Measurements from ENCODE around the gene SNAPC1.
"Not testable (repeated sequence)": the region's sequence is repeated elsewhere in the genome, so short reads cannot be mapped to it uniquely, and the experiment has no call there.

Gene SNAPC1, protein sequence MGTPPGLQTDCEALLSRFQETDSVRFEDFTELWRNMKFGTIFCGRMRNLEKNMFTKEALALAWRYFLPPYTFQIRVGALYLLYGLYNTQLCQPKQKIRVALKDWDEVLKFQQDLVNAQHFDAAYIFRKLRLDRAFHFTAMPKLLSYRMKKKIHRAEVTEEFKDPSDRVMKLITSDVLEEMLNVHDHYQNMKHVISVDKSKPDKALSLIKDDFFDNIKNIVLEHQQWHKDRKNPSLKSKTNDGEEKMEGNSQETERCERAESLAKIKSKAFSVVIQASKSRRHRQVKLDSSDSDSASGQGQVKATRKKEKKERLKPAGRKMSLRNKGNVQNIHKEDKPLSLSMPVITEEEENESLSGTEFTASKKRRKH

DNA sequence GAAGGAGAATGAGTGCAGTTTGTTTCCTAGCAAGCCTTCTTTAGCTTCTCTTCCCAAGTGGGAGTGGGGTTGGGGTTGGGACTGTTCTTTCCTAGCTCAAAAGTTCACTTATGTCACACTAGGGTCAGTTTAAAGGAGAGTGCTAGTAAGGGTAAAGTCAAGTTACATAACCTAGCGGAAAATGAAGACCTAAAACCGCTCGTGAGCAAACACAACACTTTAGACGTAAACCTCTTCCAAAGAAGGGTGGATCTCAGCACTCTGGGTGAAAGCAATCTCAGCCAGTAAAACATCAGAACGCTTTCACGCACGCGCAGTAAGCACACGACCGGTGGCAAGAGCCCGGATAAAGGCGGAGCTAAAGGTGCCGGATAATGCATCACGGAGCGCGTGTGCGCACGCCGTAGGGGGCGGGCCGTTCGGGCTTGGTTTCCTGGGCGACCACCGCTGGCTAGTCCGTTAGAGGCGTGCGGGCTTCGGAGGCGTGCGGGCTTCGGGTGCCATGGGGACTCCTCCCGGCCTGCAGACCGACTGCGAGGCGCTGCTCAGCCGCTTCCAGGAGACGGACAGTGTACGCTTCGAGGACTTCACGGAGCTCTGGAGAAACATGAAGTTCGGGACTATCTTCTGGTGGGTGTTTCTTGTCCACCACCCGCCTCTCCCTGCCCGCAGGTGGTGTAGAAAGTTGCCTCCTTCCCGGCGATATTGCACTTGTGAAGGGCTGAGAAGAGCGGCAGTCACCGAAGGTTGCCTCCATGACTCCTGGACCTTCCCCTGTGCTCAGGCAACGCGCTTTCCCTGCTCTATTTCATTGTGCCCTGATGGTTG lies at the start of gene SNAPC1:
Gene SNAPC1, plus strand, starts transcription at position 462 of the 828 bp plus-strand sequence. Its CDS starts 41 bp downstream, at position 503.
- peak; percentile 99 for DNase-seq

DNA sequence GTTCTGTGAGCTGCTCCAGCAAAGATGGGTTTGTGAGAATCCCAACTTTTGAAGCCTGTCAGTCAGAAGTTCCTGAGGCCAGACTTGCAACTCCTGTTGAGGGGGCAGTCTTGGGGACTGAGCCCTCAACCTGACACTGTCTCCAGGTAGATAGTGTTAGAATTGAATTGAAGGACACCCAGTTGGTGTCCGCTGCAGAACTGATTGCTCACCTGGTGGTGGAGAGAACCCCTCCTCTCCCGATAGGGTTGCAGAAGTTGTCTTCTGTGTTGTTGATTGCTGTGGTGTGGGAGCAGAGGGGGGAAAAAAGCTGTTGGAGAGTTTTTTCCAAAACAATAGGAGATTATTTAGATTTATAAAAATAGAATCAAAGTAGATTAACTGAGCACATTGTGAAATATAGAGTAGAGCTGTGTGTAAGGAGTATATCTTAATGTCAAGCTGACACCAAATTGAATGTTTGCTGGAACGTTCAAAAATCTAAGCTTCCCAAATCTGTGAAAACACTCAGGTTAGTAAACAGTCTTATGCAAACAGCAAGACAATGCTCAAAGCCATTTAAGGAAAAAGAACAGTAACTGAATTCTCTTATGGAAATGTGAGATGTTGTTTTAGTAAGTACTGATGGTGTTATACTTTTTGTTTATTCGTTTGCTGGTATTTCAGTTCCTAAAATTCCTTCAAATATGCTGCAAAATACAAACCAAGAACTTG lies 48.3 kb upstream of the SNAPC1 start:
- DNase-seq = no peak

DNA sequence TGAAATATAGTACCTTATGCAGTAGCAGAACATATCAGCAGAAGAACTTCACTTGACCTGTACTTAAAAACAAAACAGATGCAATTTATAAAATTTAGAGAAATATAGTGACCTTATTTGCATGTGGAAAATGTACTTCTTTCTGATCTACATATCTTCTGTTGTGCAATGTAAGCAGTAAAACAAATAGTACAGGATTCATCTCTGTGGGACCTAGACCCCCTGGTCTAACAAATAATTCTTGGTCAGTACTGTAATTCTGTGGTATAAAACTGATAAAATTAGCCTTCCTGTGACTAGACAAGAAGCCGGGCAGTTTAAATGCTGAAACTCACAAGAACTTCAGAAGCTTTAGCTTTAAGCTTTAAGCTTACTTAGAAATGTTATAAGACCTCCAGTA lies 45.3 kb upstream of the SNAPC1 start:
- DNase-seq = no peak

DNA sequence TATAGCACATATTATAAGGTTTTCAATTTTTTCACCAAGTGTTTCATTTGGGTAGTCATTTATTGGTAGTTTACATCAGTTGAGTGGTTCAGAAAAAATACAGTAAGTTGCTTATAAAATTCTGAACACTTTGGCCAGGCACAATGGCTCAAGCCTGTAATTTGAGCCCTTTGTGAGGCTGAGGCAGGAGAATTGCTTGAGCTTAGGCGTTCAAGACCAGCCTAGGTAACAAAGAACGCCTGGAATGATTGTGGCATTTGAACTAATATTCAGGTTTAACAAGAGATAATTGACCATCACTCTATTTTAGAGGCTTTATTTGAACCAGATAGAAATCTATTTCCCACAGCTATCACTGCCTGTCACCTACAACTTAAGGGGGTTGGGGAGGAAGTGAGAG lies 44.2 kb upstream of the SNAPC1 start:
- DNase-seq = no peak

DNA sequence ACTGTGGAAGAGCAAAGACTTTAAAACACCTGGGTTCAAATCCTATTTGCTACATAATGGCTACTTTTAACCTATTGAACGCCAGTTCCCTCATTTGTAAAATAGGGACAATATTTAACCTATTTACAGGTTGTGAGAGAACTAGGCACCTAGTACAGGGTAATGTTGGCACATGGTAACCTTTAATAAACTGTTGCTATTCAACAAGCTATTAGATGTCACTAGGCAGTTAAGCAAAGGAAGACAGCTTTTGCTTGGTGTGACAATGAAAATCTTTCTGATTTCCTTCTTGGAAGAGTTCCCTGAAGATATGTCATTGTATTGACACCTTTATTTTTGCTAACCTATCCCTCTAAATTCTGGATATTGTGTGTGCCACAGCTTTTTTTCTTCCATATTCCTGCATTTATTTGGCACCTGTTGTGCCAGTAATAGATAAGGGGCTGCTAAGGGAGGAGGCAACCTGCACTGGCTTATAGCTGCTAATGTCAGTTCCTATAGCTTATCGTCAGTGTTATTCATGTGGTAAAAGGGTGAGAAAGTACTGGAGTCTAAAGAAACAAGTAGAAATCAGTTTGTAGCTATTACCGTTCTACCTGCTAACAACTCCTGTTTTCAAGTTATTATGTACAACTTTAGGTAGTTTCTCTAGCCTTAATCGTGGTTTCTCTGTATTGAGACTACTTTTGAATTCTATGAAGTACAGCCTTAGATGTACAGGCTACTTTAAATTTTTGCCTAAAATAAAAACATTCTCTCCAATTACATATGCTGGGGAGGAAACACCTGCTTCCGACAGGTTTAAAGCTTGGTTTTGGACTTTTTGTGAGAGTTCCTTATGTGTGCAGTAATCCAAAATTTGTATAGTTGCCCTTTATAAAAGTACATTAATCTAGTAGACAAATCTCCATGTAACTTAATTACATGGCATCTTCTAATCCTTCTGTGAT lies 42.6 kb upstream of the SNAPC1 start:
- DNase-seq = no peak

DNA sequence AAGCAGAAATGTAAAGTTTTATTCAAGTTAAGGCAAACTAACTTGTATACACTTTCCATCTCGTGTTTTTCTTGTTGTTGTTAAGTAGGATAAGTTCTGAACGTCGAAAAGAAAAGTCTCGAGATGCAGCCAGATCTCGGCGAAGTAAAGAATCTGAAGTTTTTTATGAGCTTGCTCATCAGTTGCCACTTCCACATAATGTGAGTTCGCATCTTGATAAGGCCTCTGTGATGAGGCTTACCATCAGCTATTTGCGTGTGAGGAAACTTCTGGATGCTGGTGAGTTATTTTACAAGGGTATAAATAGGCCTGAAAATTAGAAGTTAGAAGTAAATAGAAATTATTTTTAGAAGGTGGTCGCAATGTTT lies 41.9 kb upstream of the SNAPC1 start:
- DNase-seq = no peak

DNA sequence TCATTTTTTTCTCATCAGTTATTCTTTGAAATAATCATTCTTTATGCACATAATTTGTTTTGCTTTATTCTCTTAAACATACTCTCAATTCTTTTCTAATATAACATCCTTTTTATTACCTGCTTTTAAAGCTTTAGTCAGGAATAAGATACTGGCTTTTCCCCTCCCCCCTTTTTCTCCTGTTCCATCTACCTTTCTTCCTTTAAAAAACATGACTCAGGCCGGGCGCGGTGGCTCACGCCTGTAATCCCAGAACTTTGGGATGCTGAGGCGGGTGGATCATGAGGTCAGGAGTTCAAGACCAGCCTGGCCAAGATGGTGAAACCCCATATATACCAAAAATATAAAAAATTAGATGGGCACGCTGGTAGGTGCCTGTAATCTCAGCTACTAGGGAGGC lies 41.5 kb upstream of the SNAPC1 start:
- DNase-seq = no peak

DNA sequence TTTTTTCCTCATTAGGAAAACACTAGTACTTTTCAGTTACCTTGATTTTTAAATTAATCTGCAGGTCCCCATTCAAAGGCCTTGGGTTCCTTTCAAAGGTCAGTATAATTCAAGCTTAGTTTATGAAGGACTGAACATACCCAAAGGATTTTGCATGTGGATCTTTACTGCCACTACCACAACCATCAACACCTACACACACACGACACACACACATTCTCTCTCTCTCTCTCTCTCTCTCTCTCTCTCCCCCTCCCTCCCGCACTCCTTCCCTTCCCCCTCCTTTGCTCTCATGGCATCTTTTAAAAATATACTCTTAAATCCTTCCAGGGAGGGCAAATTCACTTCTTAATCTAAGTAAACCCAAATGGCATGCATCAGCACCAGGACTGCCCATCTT lies 38.1 kb upstream of the SNAPC1 start:
- DNase-seq = no peak

DNA sequence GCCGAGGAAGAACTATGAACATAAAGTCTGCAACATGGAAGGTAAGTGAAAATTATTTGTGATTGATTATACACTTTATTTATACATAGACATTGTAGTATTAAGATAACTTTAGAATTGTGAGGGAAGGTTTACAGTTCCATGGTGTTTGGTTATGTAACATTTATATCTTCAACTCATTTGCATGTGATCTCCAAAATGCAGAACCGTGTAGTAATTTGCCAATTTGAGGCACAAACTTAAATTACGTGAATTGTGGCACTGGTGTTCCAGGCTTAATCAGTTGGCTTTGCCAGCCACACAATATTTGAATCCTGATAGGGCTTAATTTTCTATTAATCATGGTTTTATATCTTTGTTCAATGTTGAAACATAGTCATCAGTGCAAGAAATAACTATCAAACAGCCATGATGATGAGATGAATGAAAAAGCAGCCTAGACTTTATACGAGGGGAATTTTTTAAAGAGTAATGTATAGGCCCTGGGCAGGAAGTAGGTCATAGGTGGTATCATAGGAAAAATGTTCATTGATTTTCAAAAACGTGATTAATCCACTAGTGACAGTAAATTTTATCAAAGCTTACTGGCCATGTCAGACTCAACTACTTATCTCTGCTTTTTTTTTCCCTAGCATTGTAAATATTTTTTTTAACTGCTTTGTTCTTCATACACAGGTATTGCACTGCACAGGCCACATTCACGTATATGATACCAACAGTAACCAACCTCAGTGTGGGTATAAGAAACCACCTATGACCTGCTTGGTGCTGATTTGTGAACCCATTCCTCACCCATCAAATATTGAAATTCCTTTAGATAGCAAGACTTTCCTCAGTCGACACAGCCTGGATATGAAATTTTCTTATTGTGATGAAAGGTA lies 35.2 kb upstream of the SNAPC1 start:
- no peak for DNase-seq

DNA sequence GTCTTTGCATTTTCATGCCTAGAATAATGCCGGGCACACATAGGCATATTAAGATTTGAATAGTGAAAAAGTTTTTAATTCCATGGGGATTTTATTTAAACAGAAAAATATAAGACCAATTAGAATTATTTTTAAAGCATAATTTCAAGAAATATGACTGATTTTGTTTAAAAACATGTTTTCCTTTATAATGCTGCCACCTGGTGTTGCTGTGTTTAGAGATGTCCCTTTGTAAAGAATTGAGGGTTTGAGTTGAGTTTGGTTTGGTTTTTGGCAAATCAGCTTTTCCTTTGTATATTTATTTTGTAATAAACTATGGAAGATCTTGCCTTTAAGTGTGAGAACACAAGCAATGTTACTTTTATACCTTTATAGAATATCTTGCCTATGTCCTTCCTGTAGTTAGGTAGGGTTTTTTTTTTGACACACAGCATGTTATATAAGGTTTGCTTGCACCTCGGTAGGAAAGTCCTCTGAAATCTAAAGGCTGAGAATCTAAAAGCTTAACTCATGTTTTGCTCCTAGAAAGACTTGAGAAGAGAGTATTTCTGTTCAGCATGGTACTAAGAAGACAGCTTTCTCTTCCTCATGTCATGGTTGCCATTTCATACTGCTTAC lies 31.4 kb upstream of the SNAPC1 start:
- DNase-seq = peak; percentile 45

DNA sequence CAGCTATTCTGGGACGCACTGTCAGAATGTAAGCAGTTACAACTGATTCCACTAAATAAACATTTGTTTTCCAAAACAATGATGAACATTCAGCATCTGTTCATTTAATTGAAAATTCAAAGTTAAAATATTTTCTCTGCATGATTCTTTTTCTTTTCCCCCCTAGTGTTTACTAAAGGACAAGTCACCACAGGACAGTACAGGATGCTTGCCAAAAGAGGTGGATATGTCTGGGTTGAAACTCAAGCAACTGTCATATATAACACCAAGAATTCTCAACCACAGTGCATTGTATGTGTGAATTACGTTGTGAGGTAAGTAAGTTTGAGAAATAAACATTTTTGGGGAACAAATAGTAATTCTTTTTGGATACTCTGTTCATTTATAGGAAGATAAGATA lies 28.2 kb upstream of the SNAPC1 start:
- no peak for DNase-seq

DNA sequence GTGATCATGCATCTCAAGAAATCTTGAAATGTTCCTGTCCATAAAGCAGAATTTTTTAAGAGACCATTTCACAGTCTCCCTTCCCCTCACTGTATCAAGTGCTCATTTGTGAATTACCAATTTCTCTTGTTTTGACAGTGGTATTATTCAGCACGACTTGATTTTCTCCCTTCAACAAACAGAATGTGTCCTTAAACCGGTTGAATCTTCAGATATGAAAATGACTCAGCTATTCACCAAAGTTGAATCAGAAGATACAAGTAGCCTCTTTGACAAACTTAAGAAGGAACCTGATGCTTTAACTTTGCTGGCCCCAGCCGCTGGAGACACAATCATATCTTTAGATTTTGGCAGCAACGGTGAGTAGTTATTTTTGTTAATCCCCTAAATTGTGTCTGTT lies 25.5 kb upstream of the SNAPC1 start:
- no peak for DNase-seq

DNA sequence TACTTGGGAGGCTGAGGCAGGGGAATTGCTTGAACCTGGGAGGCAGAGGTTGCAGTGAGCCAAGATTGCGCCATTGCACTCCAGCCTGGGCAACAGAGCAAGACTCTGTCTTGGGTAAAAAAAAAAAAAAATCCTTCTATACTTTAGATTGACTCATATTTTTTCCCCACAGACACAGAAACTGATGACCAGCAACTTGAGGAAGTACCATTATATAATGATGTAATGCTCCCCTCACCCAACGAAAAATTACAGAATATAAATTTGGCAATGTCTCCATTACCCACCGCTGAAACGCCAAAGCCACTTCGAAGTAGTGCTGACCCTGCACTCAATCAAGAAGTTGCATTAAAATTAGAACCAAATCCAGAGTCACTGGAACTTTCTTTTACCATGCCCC lies 24.3 kb upstream of the SNAPC1 start:
- no peak for DNase-seq

DNA sequence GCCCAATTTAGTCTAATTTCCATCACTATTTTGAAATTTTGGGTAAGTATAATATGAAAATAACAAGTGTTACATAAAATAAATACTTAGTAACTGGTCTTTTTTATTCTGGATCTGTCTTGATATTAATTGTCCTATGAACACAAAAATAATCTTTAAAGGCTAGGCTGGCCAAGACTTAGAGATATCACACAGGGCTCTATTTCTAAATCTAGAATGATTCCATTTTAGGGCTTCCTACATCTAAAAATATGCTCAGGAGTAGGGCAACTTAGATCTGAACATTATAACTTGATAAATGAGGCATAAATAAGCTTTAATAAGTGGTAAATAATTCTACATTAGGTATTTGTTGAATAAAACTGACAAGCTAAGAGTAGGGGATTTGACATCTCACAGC lies 23.1 kb upstream of the SNAPC1 start:
- DNase-seq = no peak

DNA sequence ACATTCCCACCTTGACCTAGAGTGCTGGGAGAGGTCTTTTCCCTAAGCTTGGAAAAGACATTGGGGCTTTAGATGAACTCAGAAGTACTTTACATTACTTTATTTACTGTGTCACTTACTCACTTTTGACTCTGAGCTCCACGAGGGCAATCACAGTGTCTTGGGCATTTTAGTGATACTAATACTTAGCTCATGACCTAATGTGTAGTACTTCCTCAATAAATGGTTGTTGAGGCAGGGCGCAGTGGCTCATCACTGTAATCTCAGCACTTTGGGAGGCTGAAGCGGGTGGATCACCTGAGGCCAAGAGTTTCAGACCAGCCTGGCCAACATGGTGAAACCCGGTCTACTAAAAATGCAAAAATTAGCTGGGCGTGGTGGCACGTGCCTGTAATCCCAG lies 19.8 kb upstream of the SNAPC1 start:
- DNase-seq = no peak

DNA sequence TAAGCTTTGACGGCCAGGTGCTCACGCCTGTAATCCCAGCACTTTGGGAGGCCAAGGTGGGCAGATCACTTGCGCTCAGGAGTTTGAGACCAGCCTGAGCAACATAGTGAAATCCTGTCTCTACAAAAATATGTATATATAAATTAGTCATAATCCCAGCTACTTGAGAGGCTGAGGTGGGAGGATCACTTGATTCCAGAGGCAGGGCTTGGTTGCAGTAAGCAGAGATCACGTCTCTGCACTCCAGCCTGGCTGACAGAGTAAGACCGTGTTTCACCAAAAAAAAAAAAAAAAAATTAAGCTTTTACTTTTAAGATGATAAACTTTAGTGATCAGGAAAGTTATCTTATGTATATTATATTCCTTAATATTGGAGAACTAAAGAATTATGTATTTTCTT lies 18.0 kb upstream of the SNAPC1 start:
- no peak for DNase-seq

DNA sequence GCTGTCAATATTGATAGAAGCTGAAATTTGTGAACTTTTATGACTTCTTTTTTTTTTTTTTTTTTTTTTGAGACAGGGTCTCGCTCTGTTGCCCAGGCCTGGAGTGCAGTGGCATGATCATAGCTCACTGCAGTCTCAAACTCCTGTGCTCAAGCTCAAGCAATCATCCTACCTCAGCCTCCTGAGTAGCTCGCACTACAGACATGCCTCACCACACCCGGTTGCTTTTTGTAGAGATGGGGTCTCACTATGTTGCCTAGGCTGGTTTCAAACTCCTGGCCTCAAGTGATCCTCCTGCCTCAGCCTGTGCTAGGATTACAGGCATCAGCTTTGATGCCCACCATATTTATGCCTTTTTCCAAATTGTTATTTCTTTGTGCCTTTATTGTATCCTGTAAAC lies 15.9 kb upstream of the SNAPC1 start:
- not testable (repeated sequence) for DNase-seq

DNA sequence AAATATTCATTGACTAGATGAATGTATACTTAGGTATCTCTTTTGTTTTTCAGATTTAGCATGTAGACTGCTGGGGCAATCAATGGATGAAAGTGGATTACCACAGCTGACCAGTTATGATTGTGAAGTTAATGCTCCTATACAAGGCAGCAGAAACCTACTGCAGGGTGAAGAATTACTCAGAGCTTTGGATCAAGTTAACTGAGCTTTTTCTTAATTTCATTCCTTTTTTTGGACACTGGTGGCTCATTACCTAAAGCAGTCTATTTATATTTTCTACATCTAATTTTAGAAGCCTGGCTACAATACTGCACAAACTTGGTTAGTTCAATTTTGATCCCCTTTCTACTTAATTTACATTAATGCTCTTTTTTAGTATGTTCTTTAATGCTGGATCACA lies 15.3 kb upstream of the SNAPC1 start:
- no peak for DNase-seq

DNA sequence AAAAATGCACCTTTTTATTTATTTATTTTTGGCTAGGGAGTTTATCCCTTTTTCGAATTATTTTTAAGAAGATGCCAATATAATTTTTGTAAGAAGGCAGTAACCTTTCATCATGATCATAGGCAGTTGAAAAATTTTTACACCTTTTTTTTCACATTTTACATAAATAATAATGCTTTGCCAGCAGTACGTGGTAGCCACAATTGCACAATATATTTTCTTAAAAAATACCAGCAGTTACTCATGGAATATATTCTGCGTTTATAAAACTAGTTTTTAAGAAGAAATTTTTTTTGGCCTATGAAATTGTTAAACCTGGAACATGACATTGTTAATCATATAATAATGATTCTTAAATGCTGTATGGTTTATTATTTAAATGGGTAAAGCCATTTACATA lies 14.9 kb upstream of the SNAPC1 start:
- no peak for DNase-seq

DNA sequence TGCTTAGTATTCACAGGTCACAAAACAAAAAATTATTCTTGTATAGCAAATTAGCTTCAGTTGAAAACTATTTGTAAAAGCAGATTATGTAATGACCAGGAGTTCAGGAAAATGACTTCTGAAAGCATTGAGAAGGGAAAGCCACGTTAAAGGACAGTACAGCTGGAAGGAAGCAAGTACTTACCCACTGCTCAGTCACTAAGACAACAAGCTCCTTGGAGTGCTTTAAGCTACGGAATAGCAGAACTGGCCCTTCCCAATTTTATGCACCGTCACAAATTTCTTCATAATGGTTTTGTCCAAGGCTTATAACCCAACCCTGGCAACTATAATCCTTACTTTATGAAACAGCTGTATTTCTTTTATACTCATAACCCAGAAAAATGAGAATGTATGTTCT lies 13.0 kb upstream of the SNAPC1 start:
- DNase-seq = no peak

DNA sequence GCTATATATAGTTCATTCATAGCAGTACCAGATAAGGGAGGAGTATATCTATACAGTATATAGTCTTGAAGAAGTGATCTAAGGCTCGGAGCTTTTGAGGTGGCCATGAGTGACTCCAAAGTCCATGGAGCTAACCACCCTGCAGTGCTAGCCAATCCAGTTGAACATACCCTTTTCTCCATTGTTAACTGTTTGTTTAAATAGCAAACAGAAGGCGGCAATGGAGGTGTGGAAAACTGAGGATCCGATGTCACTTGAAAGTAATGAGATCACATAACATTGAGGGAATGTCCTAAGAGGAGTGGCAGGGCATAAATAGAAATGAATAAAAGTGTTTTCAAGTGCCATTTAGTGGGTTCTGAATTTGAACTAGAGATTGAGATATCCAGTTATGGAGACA lies 12.4 kb upstream of the SNAPC1 start:
- DNase-seq = no peak

Measured in NCI-H1694 treated with DMSO at 0.1 percent for 48 hours (cell line).